HepG2 (cell line): ENCODE results near the gene AGXT. TPM values are rescaled to one million over a fixed set of nuclear protein-coding genes. Genes with fewer than 3 reads are reported as not detected.

Experiments
- CREB1 ChIP-seq, 2 experiments: fragments of 450-650 bp in 1 of 2; IDR thresholded peaks; 2 replicates each; pipeline ENCODE4 v1.6.1; 2016 to 2017; ENCODE audit warnings: control low read depth in 1 of 2, mild to moderate bottlenecking in 1 of 2, missing compliant biosample characterization in 1 of 2, missing genetic modification characterization in 1 of 2
- DMAP1 ChIP-seq: IDR thresholded peaks from 2 replicates; pipeline ENCODE4 v1.6.1; 2016
- FOXP4 ChIP-seq: sonication (generic); formaldehyde crosslinking; IDR thresholded peaks from 2 replicates; pipeline ENCODE4 v1.4.0; 2020; ENCODE audit warnings: missing genetic modification reagents
- GATAD2A ChIP-seq: IDR thresholded peaks from 2 replicates; pipeline ENCODE4 v1.6.1; 2016
- HNF4A ChIP-seq: sonication (generic); formaldehyde crosslinking; IDR thresholded peaks from 2 replicates; pipeline ENCODE4 v1.4.0; 2020; ENCODE audit warnings: missing genetic modification reagents
- MIER3 ChIP-seq: IDR thresholded peaks from 2 replicates; pipeline ENCODE4 v1.6.1; 2016; ENCODE audit warnings: missing compliant biosample characterization, borderline replicate concordance
- NFIC ChIP-seq: IDR thresholded peaks from 2 replicates; pipeline ENCODE4 v1.6.1; 2012; ENCODE audit warnings: mild to moderate bottlenecking, low read length, inconsistent platforms
- PHF21A ChIP-seq: sonication (generic); formaldehyde crosslinking; IDR thresholded peaks from 2 replicates; pipeline ENCODE4 v1.5.0; 2020; ENCODE audit warnings: mild to moderate bottlenecking, missing genetic modification reagents
- PPARG ChIP-seq: conservative IDR thresholded peaks from 2 replicates; pipeline ENCODE4 v1.6.1; 2016; ENCODE audit warnings: missing biosample characterization, missing genetic modification reagents
- TEAD3 ChIP-seq: optimal IDR thresholded peaks from 2 replicates; pipeline ENCODE3; 2016; ENCODE audit warnings: borderline replicate concordance
- ZMAT3 ChIP-seq: sonication (generic); formaldehyde crosslinking; conservative IDR thresholded peaks from 2 replicates; pipeline ENCODE4 v1.7.0; 2021; ENCODE audit warnings: missing genetic modification reagents
- ZNF468 ChIP-seq: sonication (generic); formaldehyde crosslinking; IDR thresholded peaks from 2 replicates; pipeline ENCODE4 v1.8.0; 2022; ENCODE audit warnings: mild to moderate bottlenecking, moderate library complexity, missing genetic modification reagents
- ZNF766 ChIP-seq: sonication (generic); formaldehyde crosslinking; IDR thresholded peaks from 2 replicates; pipeline ENCODE4 v1.5.0; 2020; ENCODE audit warnings: missing genetic modification reagents, borderline replicate concordance
- polyA plus RNA-seq, 8 experiments: library from polyadenylated mRNA; depleted of rRNA in 3 of 8; stranded (reverse) in 7 of 8; unstranded in 1 of 8; fragments of >200 nt; fragmentation: Illumina TruSeq in 4 of 8; extraction: Trizol in 4 of 8; gene quantifications; 2 replicates each; pipeline versions ENCODE4 v1.2.1 to v1.2.3, GENCODE V29; 2011 to 2016; ENCODE audit warnings: low read depth in 4 of 8, missing spikeins in 1 of 8, mixed read lengths in 1 of 8; ENCODE audit not compliant: insufficient read depth in 1 of 8
- total RNA-seq, 5 experiments: library from RNA; depleted of rRNA; stranded (reverse); fragments of >200 nt; fragmentation: Illumina TruSeq; extraction: Trizol; gene quantifications; 2 replicates each; pipeline ENCODE4 v1.2.3, GENCODE V29; 2016; ENCODE audit warnings: low read depth in 1 of 5
- TF ChIP-seq, protein P1 (sequence below): sonication (generic); formaldehyde crosslinking; IDR thresholded peaks from 2 replicates; pipeline ENCODE4 v1.5.1; 2020; ENCODE audit warnings: mild to moderate bottlenecking, missing genetic modification reagents, borderline replicate concordance
- TF ChIP-seq, protein P2 (sequence below): sonication (generic); formaldehyde crosslinking; IDR thresholded peaks from 2 replicates; pipeline ENCODE4 v1.9.0; 2022; ENCODE audit warnings: low read depth, missing genetic modification reagents
- TF ChIP-seq, protein P3 (sequence below): sonication (generic); formaldehyde crosslinking; IDR thresholded peaks from 2 replicates; pipeline ENCODE4 v1.4.0; 2020; ENCODE audit warnings: missing genetic modification reagents
- TF ChIP-seq, protein P4 (sequence below): IDR thresholded peaks from 2 replicates; pipeline ENCODE4 v1.6.1; 2016; ENCODE audit warnings: low read depth
- TF ChIP-seq, protein P5 (sequence below): sonication (generic); formaldehyde crosslinking; IDR thresholded peaks from 2 replicates; pipeline ENCODE4 v1.8.1; 2023; ENCODE audit warnings: missing genetic modification reagents, mild to moderate bottlenecking, borderline replicate concordance

Gene AGXT
- total and polyA plus RNA-seq, 2 of the 13 experiments (the other 11 are each of a cell fraction or from before 2014, with no cell fraction given), result 41.9 to 96.1 TPM

DNA sequence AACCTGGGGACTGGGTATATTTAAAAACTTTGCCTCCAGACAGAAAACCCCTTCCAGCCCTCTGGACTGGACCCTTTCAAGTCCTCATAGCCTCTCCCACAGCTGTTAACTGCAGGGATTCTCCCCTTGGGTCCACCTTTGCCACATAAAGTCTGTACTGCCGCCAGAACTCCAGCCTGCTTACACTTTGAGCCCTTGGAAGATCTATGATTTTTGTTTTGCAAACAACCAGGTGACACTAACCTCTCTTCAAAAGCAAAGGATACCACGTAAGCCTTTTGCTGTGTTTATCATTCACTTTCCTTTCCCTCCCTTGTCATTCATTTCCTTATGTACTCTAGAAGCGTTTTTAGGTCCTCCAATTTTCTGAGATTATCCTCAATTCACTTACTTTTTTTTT is 4.1 kb upstream of the AGXT start (continued):
- TF ChIP-seq, protein P1, sequence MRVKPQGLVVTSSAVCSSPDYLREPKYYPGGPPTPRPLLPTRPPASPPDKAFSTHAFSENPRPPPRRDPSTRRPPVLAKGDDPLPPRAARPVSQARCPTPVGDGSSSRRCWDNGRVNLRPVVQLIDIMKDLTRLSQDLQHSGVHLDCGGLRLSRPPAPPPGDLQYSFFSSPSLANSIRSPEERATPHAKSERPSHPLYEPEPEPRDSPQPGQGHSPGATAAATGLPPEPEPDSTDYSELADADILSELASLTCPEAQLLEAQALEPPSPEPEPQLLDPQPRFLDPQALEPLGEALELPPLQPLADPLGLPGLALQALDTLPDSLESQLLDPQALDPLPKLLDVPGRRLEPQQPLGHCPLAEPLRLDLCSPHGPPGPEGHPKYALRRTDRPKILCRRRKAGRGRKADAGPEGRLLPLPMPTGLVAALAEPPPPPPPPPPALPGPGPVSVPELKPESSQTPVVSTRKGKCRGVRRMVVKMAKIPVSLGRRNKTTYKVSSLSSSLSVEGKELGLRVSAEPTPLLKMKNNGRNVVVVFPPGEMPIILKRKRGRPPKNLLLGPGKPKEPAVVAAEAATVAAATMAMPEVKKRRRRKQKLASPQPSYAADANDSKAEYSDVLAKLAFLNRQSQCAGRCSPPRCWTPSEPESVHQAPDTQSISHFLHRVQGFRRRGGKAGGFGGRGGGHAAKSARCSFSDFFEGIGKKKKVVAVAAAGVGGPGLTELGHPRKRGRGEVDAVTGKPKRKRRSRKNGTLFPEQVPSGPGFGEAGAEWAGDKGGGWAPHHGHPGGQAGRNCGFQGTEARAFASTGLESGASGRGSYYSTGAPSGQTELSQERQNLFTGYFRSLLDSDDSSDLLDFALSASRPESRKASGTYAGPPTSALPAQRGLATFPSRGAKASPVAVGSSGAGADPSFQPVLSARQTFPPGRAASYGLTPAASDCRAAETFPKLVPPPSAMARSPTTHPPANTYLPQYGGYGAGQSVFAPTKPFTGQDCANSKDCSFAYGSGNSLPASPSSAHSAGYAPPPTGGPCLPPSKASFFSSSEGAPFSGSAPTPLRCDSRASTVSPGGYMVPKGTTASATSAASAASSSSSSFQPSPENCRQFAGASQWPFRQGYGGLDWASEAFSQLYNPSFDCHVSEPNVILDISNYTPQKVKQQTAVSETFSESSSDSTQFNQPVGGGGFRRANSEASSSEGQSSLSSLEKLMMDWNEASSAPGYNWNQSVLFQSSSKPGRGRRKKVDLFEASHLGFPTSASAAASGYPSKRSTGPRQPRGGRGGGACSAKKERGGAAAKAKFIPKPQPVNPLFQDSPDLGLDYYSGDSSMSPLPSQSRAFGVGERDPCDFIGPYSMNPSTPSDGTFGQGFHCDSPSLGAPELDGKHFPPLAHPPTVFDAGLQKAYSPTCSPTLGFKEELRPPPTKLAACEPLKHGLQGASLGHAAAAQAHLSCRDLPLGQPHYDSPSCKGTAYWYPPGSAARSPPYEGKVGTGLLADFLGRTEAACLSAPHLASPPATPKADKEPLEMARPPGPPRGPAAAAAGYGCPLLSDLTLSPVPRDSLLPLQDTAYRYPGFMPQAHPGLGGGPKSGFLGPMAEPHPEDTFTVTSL (CRISPR knock-in tag), result peak; percentile 77; the same call in 1 of the 2 replicates
- TF ChIP-seq MIER3 (peak; percentile 60; the same call in 1 of the 2 replicates), TEAD3 (CRISPR knock-in tag) (peak; percentile 56), HNF4A (CRISPR knock-in tag) (peak; percentile 87), NFIC (0 out of 2 replicates have a peak, but pooled peaks have one; percentile 71), FOXP4 (CRISPR knock-in tag) (peak; percentile 68), ZNF766 (CRISPR knock-in tag) (no peak), PHF21A (CRISPR knock-in tag) (peak; percentile 71), ZNF468 (CRISPR knock-in tag) (no peak), PPARG (CRISPR knock-in tag) (peak; percentile 92), ZMAT3 (no peak), CREB1 (IDR thresholded peaks at IDR 0.05) (0 out of 2 replicates have a peak, but pooled peaks have one; percentile 47), CREB1 (CRISPR knock-in tag; IDR thresholded peaks at IDR 0.05) (peak; percentile 67; the same call in 1 of the 2 replicates), DMAP1 (no peak), GATAD2A (peak; percentile 69; the same call in 1 of the 2 replicates)
- TF ChIP-seq, protein P2, sequence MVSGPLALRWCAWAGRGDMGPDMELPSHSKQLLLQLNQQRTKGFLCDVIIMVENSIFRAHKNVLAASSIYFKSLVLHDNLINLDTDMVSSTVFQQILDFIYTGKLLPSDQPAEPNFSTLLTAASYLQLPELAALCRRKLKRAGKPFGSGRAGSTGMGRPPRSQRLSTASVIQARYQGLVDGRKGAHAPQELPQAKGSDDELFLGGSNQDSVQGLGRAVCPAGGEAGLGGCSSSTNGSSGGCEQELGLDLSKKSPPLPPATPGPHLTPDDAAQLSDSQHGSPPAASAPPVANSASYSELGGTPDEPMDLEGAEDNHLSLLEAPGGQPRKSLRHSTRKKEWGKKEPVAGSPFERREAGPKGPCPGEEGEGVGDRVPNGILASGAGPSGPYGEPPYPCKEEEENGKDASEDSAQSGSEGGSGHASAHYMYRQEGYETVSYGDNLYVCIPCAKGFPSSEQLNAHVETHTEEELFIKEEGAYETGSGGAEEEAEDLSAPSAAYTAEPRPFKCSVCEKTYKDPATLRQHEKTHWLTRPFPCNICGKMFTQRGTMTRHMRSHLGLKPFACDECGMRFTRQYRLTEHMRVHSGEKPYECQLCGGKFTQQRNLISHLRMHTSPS (CRISPR knock-in tag), result peak; percentile 60; the same call in 1 of the 2 replicates
- TF ChIP-seq, protein P3, sequence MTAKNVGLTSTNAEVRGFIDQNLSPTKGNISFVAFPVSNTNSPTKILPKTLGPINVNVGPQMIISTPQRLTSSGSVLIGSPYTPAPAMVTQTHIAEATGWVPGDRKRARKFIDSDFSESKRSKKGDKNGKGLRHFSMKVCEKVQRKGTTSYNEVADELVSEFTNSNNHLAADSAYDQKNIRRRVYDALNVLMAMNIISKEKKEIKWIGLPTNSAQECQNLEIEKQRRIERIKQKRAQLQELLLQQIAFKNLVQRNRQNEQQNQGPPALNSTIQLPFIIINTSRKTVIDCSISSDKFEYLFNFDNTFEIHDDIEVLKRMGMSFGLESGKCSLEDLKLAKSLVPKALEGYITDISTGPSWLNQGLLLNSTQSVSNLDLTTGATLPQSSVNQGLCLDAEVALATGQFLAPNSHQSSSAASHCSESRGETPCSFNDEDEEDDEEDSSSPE (CRISPR knock-in tag), result peak; percentile 39; the same call in 1 of the 2 replicates
- TF ChIP-seq, protein P4, sequence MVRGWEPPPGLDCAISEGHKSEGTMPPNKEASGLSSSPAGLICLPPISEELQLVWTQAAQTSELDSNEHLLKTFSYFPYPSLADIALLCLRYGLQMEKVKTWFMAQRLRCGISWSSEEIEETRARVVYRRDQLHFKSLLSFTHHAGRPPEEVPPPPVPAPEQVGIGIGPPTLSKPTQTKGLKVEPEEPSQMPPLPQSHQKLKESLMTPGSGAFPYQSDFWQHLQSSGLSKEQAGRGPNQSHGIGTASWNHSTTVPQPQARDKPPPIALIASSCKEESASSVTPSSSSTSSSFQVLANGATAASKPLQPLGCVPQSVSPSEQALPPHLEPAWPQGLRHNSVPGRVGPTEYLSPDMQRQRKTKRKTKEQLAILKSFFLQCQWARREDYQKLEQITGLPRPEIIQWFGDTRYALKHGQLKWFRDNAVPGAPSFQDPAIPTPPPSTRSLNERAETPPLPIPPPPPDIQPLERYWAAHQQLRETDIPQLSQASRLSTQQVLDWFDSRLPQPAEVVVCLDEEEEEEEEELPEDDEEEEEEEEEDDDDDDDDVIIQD (CRISPR knock-in tag), result 0 out of 2 replicates have a peak, but pooled peaks have one; percentile 32
- TF ChIP-seq, protein P5, sequence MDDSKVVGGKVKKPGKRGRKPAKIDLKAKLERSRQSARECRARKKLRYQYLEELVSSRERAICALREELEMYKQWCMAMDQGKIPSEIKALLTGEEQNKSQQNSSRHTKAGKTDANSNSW (CRISPR knock-in tag), result no peak
